Measurements from ENCODE around the gene SRGAP1.

Gene SRGAP1

GRCh38 chr12:63814146-63814772, 30.2 kb upstream of the SRGAP1 start:
- no peak overlapping the region for H3K27ac ChIP-seq (replicated peaks)
- H3K27me3 ChIP-seq (ENCODE audit: insufficient read depth, poor library complexity, severe bottlenecking), result no peaks in the 10 kb centered on the region
- no peak for TF ChIP-seq POLR2AphosphoS5 (IDR thresholded peaks at IDR 0.05; ENCODE audit: low read depth)
- TF ChIP-seq CTCF (IDR thresholded peaks at IDR 0.05; ENCODE audit: insufficient read depth, low read length), result no peak
- no peak for TF ChIP-seq GABPA (IDR thresholded peaks at IDR 0.05; ENCODE audit: low read depth)
- DNase-seq (ENCODE audit: low read depth in 1 of 2, low spot score in 1 of 2), result no peak
- H3K4me3 ChIP-seq (replicated peaks; ENCODE audit: insufficient read depth, low read length), result no peak overlapping the region

GRCh38 chr12:63815482-63815852, 29.0 kb upstream of the SRGAP1 start:
- Histone ChIP-seq H3K4me3 (replicated peaks; ENCODE audit: insufficient read depth, low read length) (no peak overlapping the region), H3K27ac (replicated peaks) (no peak overlapping the region), H3K27me3 (ENCODE audit: insufficient read depth, poor library complexity, severe bottlenecking) (no peaks in the 10 kb centered on the region)
- no peak for DNase-seq (ENCODE audit: low read depth in 1 of 2, low spot score in 1 of 2)
- TF ChIP-seq REST (IDR thresholded peaks at IDR 0.05; ENCODE audit: insufficient replicate concordance, low read depth) (no peak), GABPA (IDR thresholded peaks at IDR 0.05; ENCODE audit: low read depth) (no peak), POLR2AphosphoS5 (IDR thresholded peaks at IDR 0.05; ENCODE audit: low read depth) (no peak), CTCF (IDR thresholded peaks at IDR 0.05; ENCODE audit: insufficient read depth, low read length) (no peak), SPI1 (IDR thresholded peaks at IDR 0.05; ENCODE audit: borderline replicate concordance, low read depth) (no peak)

GRCh38 chr12:63816031-63816430, 28.5 kb upstream of the SRGAP1 start:
- no peak overlapping the region for H3K4me3 ChIP-seq (replicated peaks; ENCODE audit: insufficient read depth, low read length)
- no peak for DNase-seq (ENCODE audit: low read depth in 1 of 2, low spot score in 1 of 2)
- TF ChIP-seq REST (IDR thresholded peaks at IDR 0.05; ENCODE audit: insufficient replicate concordance, low read depth) (no peak), POLR2AphosphoS5 (IDR thresholded peaks at IDR 0.05; ENCODE audit: low read depth) (no peak)
- no peak overlapping the region for H3K27ac ChIP-seq (replicated peaks)
- no peaks in the 10 kb centered on the region for H3K27me3 ChIP-seq (ENCODE audit: insufficient read depth, poor library complexity, severe bottlenecking)

GRCh38 chr12:63820427-63820826, 24.1 kb upstream of the SRGAP1 start:
- peaks cover 2% of the 10 kb centered on the region for H3K27me3 ChIP-seq (ENCODE audit: insufficient read depth, poor library complexity, severe bottlenecking)
- DNase-seq (ENCODE audit: low read depth in 1 of 2, low spot score in 1 of 2), result no peak
- H3K4me3 ChIP-seq (replicated peaks; ENCODE audit: insufficient read depth, low read length), result no peak overlapping the region
- peak; percentile 81 for TF ChIP-seq REST (IDR thresholded peaks at IDR 0.05; ENCODE audit: insufficient replicate concordance, low read depth)
- TF ChIP-seq CTCF (IDR thresholded peaks at IDR 0.05; ENCODE audit: insufficient read depth, low read length), result no peak
- H3K27ac ChIP-seq (replicated peaks), result no peak overlapping the region

Data from HL-60 (cell line).